ENCODE data around the gene MOB1B.

MOB1B gene

DNA sequence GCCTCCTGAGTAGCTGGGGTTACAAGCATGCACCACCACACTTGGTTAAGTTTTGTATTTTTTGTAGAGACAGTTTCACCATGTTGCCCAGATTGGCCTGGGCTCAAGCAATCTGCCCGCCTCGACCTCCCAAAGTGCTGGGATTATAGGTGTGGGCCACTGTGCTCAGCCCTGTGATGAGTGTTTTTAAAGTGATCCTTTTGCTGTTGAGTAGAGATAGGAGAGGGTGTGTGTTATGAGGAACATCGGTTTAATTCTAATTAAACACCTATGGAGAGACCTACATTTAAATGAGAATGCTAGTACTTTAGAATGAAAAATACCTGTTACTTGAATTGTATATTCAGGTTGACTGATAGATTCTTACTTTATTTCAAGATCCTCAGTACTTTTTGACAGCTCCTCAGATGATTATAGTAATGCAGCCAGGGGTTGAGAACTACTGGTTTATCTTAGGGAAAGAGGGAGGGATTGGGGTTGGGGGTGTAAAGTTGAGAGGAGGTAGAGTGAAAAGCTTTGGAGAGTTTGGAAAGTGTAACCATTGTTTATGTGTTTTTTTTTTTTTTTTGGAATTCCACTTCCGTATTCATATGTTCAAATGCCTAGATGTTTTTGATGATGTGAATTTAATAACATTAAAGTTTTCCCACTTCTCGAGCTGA lies 54.5 kb downstream of the MOB1B start:
- TF ChIP-seq, protein P1, sequence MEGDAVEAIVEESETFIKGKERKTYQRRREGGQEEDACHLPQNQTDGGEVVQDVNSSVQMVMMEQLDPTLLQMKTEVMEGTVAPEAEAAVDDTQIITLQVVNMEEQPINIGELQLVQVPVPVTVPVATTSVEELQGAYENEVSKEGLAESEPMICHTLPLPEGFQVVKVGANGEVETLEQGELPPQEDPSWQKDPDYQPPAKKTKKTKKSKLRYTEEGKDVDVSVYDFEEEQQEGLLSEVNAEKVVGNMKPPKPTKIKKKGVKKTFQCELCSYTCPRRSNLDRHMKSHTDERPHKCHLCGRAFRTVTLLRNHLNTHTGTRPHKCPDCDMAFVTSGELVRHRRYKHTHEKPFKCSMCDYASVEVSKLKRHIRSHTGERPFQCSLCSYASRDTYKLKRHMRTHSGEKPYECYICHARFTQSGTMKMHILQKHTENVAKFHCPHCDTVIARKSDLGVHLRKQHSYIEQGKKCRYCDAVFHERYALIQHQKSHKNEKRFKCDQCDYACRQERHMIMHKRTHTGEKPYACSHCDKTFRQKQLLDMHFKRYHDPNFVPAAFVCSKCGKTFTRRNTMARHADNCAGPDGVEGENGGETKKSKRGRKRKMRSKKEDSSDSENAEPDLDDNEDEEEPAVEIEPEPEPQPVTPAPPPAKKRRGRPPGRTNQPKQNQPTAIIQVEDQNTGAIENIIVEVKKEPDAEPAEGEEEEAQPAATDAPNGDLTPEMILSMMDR (IDR thresholded peaks at IDR 0.05; ENCODE audit: low read depth, low read length): no peak
- DNase-seq (ENCODE audit: extremely low read depth, low read depth): no peak

DNA sequence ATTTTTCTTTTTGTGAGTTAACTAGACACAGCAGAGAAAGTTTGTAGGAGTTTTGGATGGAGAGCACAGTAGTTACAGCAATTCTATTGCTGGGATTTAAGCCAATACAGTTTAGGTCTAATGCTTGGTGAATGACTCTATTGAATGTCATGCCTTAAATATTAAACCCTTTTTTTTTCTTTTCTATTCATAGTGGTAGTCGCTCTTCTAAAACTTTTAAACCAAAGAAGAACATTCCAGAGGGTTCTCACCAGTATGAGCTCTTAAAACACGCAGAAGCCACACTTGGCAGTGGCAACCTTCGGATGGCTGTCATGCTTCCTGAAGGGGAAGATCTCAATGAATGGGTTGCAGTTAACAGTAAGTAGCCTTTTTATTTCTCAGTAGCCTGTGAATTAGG lies 56.5 kb downstream of the MOB1B start:
- TF ChIP-seq, protein P1 (IDR thresholded peaks at IDR 0.05; ENCODE audit: low read depth, low read length): no peak
- DNase-seq (ENCODE audit: extremely low read depth, low read depth): peak; percentile 19

DNA sequence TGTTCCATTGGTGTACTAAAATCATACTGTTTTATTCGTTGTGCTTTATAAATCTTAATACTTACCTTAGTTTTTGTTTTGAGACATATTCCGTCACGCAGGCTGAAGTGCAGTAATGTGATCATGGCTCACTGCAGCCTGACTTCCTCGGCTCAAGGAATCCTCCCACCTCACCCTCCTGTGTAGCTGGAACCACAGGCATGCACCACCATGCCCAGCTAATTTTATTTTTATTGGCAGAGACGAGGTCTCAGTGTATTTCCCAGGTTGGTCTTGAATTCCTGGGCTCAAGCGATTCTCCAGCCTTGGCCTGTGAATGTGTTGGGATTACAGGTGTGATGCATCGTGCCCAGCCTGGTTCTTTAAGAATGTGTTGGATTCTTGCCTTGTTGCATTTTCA lies 66.9 kb downstream of the MOB1B start:
- no peak for DNase-seq (ENCODE audit: extremely low read depth, low read depth)
- TF ChIP-seq, protein P1 (IDR thresholded peaks at IDR 0.05; ENCODE audit: low read depth, low read length): no peak

DNA sequence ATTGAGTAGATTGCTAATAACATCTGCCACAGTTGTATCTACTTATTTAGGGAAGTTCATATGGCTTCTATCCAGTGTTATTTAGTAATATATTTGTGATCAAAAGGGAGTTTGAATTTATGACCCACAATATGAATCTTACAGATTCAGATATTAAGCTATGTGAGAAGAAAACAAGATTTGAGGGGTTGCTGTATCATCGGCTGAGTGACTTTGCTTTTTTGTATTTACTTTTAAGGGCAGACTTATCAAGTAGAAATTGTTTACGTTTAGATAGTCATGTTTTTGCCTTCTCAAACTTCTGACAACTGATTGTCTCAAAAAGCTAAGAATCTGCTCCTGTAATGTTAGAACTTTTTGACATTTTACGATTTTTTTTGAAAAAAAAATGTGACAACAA lies 74.1 kb downstream of the MOB1B start:
- TF ChIP-seq, protein P1 (IDR thresholded peaks at IDR 0.05; ENCODE audit: low read depth, low read length): no peak
- DNase-seq (ENCODE audit: extremely low read depth, low read depth): no peak

DNA sequence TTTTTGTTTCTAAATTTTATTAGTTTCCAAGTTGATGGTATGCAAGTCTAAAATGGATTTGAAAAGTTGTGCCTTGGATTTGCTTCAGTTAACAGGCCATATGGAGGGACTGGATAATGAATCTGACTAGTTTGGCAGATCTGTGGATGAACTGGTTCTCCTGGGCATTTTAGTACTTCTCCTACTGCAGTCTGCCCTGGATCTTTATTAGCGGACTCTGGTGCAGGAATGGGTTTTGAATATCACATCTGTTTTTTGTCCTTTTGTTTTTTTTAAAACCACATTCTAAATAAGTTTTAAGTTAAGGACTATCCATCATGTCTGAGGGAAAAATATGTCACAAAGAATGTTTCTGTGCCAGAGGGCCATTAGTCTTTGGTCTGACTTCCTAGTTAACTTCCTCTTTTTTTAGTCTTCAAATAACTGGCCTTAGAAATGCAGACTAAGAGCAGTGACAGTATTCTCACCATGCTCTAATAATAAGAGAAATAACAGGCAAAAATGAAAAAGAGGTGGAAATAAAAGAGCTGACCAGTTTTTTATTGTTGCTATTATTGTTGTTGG lies 77.4 kb downstream of the MOB1B start:
- DNase-seq (ENCODE audit: extremely low read depth, low read depth): no peak

DNA sequence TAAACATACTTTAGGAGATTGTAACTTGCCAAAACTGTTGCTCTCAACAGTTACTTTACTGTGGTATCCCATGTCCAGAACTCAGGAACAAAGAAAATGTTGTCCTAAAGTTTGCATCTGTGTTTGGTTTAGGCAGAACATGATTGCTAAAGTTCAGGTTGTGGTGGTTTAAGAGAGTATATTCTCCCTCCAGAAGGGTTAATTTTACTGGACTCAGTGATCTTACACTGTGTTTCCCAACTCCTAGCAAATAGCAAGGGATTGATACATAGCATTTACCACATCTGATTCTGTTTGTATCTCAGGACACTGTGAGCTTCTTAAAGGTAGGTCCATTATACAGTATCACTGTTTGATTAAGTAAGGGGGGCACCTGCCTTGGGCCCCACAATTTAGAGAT lies 78.0 kb downstream of the MOB1B start:
- DNase-seq (ENCODE audit: extremely low read depth, low read depth): no peak
- TF ChIP-seq, protein P1 (IDR thresholded peaks at IDR 0.05; ENCODE audit: low read depth, low read length): no peak

More for the DNA sequence above, 77.4 kb downstream of the MOB1B start:
- TF ChIP-seq, protein P1 (IDR thresholded peaks at IDR 0.05; ENCODE audit: low read depth, low read length): no peak

DNA sequence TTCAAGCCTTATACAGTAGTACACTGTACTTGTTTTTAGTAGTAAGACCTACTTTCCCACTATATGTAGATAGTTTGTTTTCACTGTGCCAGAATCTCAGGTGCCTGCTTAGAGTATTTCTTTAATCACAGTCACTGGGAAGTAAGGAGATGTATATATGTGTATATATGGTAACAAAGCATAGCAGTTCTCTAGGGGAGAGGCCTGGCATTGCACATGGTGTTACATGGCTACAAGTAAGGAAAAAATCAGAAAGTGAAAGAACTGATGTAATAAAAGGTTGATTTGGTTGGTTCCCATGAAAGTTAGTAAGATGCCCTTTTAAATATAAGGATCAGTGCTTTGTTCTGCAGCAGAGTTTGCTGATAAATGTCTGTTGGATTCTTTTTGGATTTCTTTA lies 81.9 kb downstream of the MOB1B start:
- DNase-seq (ENCODE audit: extremely low read depth, low read depth): no peak
- TF ChIP-seq, protein P1 (IDR thresholded peaks at IDR 0.05; ENCODE audit: low read depth, low read length): no peak

Measured in AG09319 (cell line).